Panc1 (cell line): Measurements from ENCODE around the gene IL24.

Experiments used
- CTCF ChIP-seq: fragments of 450-650 bp; IDR thresholded peaks from 2 replicates; pipeline ENCODE4 v1.5.1; 2017; ENCODE audit warnings: mild to moderate bottlenecking
- POLR2AphosphoS5 ChIP-seq: IDR thresholded peaks from 2 replicates; pipeline ENCODE4 v1.6.1; 2012; ENCODE audit warnings: mild to moderate bottlenecking, low read depth, low read length, moderate library complexity

- no peak for TF ChIP-seq POLR2AphosphoS5
- TF ChIP-seq CTCF, result no peak
Measured at GRCh38 chr1:206854401-206855129, 42.7 kb upstream of the IL24 start.
